GM19238 (cell line): ENCODE measurements around the gene PGBD1.
A peak's percentile ranks its signal among the peaks of the same experiment; 100 is the strongest.

Experiments
- DNase-seq: peaks from one replicate; pipeline ENCODE4 v3.0.0; 2011; ENCODE audit warnings: low spot score; ENCODE audit not compliant: insufficient read length

Gene PGBD1

GRCh38 chr6:28281288-28282064 lies at the start of gene PGBD1:
Gene PGBD1 (plus strand): TSS chr6:28281572. CDS start chr6:28283814, 2,242 bp downstream.
- DNase-seq, result peak; percentile 44

GRCh38 chr6:28232785-28233184 lies 48.6 kb upstream of the PGBD1 start:
- DNase-seq, result no peak

DNA sequence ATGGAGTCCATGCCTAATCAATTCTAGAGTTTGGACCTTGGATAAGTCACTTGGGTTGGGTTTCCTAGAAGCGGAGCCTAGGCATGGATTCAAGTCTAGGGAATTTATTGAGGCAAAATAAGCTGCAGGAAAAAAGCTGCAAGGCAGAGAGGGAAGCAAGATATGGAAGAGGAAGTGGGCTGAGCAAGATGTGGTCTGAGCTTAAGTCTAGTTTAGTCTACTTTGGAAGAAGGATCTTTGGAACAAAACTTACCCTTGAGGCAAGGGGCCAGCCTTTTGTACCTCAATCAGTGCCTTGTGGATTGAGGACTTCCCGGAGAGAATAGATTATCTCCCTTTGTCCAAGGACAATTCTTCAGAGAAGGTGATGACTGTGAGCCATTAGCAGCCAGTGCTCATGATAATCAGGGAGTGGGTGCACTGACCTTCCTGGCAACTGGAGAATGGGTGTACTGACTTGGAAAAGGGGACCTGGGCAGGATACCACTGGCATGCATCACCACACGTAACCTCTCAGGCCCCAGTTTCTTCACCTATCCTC lies 45.4 kb upstream of the PGBD1 start:
- DNase-seq, result no peak

- DNase-seq, result no peak
These were observed 41.7 kb upstream of the PGBD1 start for GRCh38 chr6:28239636-28240035.

DNA sequence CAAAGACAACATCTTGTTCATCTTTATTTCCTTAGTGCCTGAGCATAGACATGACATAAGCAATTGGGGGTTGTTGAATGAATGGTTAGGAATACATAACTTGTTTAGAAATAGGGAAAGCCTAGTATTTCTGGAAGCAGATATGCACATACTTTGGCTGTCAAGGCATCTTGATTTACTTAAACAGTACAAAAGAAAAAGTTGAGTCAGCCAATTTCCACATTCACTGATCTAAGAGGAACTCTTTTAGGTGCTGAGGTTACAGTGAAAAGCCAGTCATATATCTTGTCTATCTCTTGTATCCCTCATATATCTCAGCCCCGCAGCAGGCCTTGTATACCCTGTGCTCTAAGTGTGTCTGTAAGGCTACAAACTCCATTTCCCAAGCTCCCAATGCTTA lies 40.9 kb upstream of the PGBD1 start:
- DNase-seq, result no peak

- no peak for DNase-seq
These were observed 37.4 kb upstream of the PGBD1 start for GRCh38 chr6:28243946-28244345.

GRCh38 chr6:28245206-28245941 lies 36.0 kb upstream of the PGBD1 start:
- DNase-seq, result no peak

DNA sequence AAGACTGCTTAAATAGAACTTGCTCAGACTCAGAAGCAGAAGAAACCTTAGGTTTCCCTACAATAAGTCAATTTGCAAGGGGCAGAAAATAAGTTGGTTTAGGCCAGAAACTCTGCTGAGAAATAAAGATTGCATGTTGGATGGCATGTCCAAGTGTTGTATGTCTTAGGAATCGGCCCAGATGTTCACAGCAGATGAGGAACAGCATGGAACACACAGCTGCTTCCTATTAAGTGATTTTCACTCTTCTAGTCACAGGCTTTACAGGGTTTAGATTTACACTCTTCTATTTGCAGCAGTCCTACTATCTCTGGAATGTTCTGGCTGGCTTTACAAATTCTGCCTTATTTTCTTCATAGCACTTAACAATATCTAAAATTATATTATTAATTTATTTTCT lies 32.5 kb upstream of the PGBD1 start:
- no peak for DNase-seq

- no peak for DNase-seq
These were observed 30.6 kb upstream of the PGBD1 start for GRCh38 chr6:28250747-28251146.

DNA sequence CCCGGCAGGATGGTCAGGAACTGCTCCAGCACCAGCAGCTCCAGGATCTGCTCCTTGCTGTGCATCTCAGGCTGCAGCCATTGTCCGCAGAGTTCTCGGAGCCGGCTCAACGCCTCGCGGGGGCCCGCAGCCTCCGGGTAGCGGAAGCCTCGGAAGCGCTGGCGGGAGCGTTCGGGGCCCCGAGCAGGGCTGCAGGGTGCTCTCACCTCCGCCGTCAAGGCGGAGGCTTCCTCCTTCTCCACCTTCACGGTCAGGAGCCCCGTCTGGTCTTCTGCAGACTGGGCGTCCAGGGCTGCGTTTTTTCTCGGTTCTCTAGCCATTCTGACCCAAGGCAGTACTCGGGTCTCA lies 29.7 kb upstream of the PGBD1 start:
- DNase-seq, result peak; percentile 30

DNA sequence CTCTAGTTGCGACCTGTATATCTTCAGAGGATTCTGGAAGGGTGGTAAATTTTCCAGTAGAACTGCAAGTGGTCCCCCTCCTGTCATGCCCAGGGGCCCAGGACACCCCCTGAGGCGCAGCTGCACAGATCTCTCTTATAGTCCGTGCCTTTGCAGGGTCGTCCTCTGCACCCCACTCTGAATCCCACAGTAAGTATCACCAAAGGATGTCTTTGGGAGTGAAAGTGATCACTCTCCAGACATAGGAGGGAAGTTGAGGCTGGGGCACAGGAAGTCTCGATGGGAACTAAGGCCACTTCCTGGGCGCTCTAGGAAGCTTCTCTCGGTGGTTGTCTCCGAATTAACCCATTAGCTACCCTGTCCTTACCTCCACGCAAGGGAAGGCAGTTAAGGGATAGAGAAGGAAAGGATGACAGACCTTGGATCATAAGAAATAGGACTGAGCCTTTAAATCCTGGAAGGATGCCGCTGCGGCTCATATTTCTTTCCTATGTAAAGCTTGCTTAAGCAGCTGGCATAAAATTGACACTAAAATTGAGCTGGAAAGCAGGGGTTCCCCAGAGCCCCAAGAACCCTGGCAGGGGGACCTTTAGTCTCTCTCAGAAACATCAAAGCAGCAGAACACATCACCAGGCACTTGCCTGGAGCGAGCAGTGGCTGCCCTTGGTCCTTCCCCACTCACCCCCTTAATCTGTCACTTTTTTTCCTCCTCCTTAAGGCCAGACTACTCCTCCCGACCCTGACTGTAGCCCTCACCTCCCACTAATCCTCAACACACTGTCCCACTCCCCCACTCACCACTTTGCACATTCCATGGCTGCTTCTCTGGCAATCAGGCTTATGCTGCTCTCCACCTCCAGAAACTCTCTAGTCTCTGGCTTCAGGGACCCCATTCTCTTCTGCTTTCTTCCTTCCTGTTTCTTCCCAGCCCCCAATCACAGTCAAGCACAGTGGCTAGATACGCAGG lies 29.1 kb upstream of the PGBD1 start, which contains the start of gene ZKSCAN4:
Gene ZKSCAN4 (minus strand): TSS at position 261 of the 967 bp plus-strand sequence. CDS start 289 bp downstream, outside the sequence.
- DNase-seq, result peak; percentile 66

- no peak for DNase-seq
These were observed 27.3 kb upstream of the PGBD1 start for GRCh38 chr6:28254121-28254519.

DNA sequence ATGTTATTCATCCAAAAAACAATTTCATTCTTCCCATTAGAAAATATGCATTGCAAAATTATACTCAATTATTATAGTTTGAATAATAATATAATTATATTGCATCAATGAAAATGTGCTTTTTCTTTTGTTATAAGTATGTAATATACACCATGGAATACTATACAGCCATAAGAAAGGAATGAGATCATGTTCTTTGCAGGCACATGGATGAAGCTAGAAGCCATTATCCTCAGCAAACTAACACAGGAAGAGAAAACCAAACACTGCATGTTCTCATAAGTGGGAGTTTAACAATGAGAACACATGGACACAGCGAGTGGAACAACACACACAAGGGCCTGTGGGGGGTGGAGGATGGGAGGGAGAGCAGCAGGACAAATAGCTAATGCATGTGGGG lies 24.3 kb upstream of the PGBD1 start:
- DNase-seq, result no peak

GRCh38 chr6:28258877-28259777 lies 22.2 kb upstream of the PGBD1 start, which contains the start of gene NKAPL:
Gene NKAPL (plus strand): TSS chr6:28259297. CDS start chr6:28259372, 75 bp downstream.
- DNase-seq, result no peak

GRCh38 chr6:28263922-28264321 lies 17.4 kb upstream of the PGBD1 start:
- DNase-seq, result no peak

DNA sequence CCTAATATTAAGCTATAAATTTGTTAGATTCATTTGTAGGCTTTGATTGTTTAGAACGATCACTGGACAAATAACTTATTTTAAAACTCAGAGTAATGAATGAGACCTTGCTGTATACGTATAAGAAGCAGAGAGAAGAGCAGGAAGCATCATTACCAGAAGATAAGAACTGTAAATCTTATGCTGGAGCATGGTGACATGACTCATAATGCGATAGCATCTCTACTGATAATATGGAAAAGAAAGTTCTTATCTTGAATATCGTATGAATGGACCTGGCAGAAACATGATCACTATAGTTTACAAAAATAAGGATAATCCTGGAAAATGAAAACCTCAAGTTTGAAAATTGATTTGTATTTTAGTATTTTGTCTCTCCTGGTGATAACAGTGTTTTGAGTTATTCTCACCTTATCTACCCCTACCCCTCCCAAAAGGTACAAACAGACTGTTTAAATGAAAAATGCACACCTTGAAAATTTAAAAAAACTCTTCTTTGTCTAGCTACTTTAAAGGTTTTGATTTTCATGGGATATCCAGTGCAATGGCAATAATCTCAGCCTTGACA lies 16.5 kb upstream of the PGBD1 start:
- DNase-seq, result no peak

- DNase-seq, result no peak
These were observed 14.8 kb upstream of the PGBD1 start for GRCh38 chr6:28266563-28266961.

DNA sequence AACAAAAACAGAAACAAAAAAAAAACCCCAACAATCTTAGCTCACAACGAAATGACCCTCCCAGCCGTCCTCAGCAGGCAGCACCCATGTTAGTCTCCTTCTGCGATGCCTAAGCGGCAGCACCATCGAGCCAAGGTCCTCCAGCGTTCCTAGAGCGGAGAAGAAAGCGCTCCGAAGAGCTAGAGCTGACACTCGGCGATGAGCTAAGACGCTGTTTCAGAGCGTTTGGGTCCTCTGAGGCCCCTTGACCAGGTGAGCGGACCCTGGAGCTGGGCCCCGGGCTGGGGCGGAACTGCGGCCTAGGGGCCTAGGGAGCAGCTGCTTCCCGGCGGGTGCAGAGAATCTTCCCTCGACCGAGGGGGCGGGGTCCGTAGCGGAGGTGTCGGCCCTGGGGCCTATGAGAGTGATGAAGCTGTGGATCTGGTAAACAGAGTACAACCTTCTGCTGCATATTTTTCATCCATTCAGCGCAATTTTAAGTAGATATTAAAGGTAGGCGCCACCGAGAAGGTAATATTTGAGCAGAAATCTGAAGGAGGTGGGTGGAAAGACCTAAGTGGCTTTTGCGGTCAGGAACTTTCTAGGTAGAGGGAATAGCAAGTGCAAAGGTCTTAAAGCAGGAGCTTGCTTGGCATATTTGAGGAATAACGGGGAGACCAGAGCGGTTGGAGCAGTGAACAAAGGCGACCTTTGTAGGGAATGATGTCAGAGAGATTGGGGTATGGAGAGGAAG lies 14.2 kb upstream of the PGBD1 start, which contains the start of gene ZSCAN26:
Gene ZSCAN26 (plus strand): TSS at position 182 of the 733 bp plus-strand sequence. CDS start 4,777 bp downstream, outside the sequence.
- DNase-seq, result peak; percentile 62

DNA sequence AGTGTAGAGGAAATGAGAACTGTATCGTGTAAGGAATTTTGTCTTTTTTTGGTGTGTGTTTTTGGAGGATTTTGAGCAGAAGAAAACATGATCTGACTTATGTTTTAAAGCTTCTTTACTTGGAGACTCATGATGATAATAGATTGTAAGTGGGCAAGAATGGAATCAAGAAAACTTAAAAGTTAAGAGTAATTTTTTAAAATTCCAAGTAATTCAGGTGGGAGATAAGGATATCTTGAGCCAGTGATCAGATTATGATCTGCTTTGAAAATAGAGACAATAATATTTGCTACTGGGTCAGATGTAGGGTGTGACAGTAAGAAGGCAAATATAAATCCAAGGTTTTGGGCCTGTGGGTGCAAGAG lies 13.7 kb upstream of the PGBD1 start:
- no peak for DNase-seq
